ENCODE data around the gene C20orf96.

The C20orf96 gene

DNA sequence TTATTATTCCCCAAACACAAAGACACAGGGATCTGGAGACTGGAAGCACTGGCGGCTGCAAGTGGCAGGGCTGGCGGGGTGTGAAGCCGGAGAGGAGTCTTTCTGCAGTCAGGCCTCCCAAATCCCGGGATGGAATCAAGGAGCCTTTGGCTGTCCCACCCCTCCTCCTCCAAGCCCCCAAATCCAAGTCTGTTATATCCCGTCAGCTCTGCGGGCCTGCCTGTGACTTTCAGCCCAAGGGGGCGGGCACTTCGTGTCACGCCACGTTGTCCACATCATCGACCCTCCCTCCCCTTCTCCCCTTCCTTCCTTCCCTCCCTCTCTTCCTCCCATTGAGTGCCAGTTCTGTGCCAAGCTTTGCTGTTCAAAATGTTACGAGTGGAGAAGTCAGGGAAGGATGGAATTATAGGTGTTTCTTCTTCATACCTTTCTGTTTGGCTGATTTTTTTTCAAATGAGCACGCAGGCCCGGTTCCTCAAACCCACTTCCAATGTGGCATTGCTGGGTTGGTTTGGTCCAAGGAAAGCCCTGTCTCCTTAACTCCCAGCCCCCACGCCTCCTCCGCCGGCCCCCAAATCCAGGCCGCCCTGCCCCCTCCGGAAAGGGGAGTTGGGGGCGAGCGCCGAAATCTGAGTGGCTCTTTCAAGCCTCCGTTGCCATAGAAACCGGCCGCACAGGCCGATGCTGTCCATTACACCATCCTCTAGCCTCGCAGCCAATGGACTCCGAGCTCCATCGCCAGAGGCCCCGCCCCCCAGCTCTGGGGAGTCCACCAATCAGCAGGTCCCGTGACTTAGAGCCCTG is 19.5 kb upstream of the C20orf96 start:
- Histone ChIP-seq H3K27me3 (ENCODE audit: control insufficient read depth, insufficient read depth, low read length) (0 out of 2 replicates have a peak, but pooled peaks cover 3% of the 10 kb centered on the region), H3K4me1 (ENCODE audit: control insufficient read depth, insufficient read depth, low read length) (peaks cover 20% of the 10 kb centered on the region), H3K9me3 (ENCODE audit: control insufficient read depth, insufficient read depth, low read depth, low read length) (no peaks in the 10 kb centered on the region), H3K4me3 (ENCODE audit: low read depth, low read length) (peak overlapping the region; percentile 74), H3K36me3 (ENCODE audit: control insufficient read depth, insufficient read depth, low read length) (no peaks in the 10 kb centered on the region), H3K27ac (ENCODE audit: low read depth, low read length) (peak overlapping the region; percentile 79), H3K9ac (ENCODE audit: low read length) (peak overlapping the region; percentile 84)

GRCh38 chr20:309306-309840 is 18.8 kb upstream of the C20orf96 start:
- peaks cover 20% of the 10 kb centered on the region for H3K4me1 ChIP-seq (ENCODE audit: control insufficient read depth, insufficient read depth, low read length)
- peak overlapping the region; percentile 74 for H3K4me3 ChIP-seq (ENCODE audit: low read depth, low read length)
- H3K36me3 ChIP-seq (ENCODE audit: control insufficient read depth, insufficient read depth, low read length) = no peaks in the 10 kb centered on the region
- H3K27me3 ChIP-seq (ENCODE audit: control insufficient read depth, insufficient read depth, low read length) = 0 out of 2 replicates have a peak, but pooled peaks cover 3% of the 10 kb centered on the region
- peak overlapping the region; percentile 84 for H3K9ac ChIP-seq (ENCODE audit: low read length)
- no peaks in the 10 kb centered on the region for H3K9me3 ChIP-seq (ENCODE audit: control insufficient read depth, insufficient read depth, low read depth, low read length)
- peak overlapping the region; percentile 79; the same call in 1 of the 2 replicates for H3K27ac ChIP-seq (ENCODE audit: low read depth, low read length)

- H3K4me3 ChIP-seq (ENCODE audit: low read depth, low read length) = no peak overlapping the region
- 0 out of 2 replicates have a peak, but pooled peaks cover 5% of the 10 kb centered on the region for H3K27me3 ChIP-seq (ENCODE audit: control insufficient read depth, insufficient read depth, low read length)
- H3K27ac ChIP-seq (ENCODE audit: low read depth, low read length) = no peak overlapping the region
- H3K9me3 ChIP-seq (ENCODE audit: control insufficient read depth, insufficient read depth, low read depth, low read length) = peaks cover 3% of the 10 kb centered on the region; the same call in 1 of the 2 replicates
- H3K4me1 ChIP-seq (ENCODE audit: control insufficient read depth, insufficient read depth, low read length) = peaks cover 20% of the 10 kb centered on the region
- H3K9ac ChIP-seq (ENCODE audit: low read length) = no peak overlapping the region
- H3K36me3 ChIP-seq (ENCODE audit: control insufficient read depth, insufficient read depth, low read length) = no peaks in the 10 kb centered on the region
Observed at GRCh38 chr20:308427-309038, 18.0 kb upstream of the C20orf96 start.

DNA sequence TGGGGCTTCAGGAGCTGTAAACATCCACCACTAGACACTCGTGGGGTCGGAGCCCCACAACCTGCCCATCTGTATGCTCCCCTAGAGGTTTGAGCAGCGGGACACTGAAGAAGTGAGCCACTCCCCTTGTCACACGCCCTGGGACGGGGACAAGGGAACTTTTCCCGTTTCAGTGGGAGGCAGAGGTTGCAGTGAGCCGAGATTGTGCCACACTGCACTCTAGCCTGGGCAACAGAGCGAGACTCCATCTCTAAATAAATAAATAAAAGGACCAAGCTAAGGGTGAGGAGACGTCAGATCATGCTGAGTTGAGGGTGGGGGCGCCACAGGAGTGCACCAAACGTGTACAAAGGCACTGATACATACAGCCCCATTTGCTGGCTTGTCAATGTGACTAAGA is 15.2 kb upstream of the C20orf96 start:
- H3K27ac ChIP-seq (ENCODE audit: low read depth, low read length) = no peak overlapping the region
- H3K9me3 ChIP-seq (ENCODE audit: control insufficient read depth, insufficient read depth, low read depth, low read length) = peaks cover 8% of the 10 kb centered on the region

GRCh38 chr20:301886-302848 is 11.6 kb upstream of the C20orf96 start:
- Histone ChIP-seq H3K27ac (ENCODE audit: low read depth, low read length) (no peak overlapping the region), H3K36me3 (ENCODE audit: control insufficient read depth, insufficient read depth, low read length) (no peaks in the 10 kb centered on the region), H3K4me1 (ENCODE audit: control insufficient read depth, insufficient read depth, low read length) (peaks cover 39% of the 10 kb centered on the region), H3K9ac (ENCODE audit: low read length) (no peak overlapping the region), H3K27me3 (ENCODE audit: control insufficient read depth, insufficient read depth, low read length) (peaks cover 12% of the 10 kb centered on the region), H3K9me3 (ENCODE audit: control insufficient read depth, insufficient read depth, low read depth, low read length) (peaks cover 8% of the 10 kb centered on the region), H3K4me3 (ENCODE audit: low read depth, low read length) (no peak overlapping the region; the same call in 1 of the 2 replicates)

More for the DNA sequence above, 15.2 kb upstream of the C20orf96 start:
- no peak overlapping the region for H3K4me3 ChIP-seq (ENCODE audit: low read depth, low read length)
- H3K36me3 ChIP-seq (ENCODE audit: control insufficient read depth, insufficient read depth, low read length) = no peaks in the 10 kb centered on the region
- H3K27me3 ChIP-seq (ENCODE audit: control insufficient read depth, insufficient read depth, low read length) = peaks cover 14% of the 10 kb centered on the region
- H3K4me1 ChIP-seq (ENCODE audit: control insufficient read depth, insufficient read depth, low read length) = peaks cover 40% of the 10 kb centered on the region
- H3K9ac ChIP-seq (ENCODE audit: low read length) = no peak overlapping the region

- Histone ChIP-seq H3K27me3 (ENCODE audit: control insufficient read depth, insufficient read depth, low read length) (peaks cover 25% of the 10 kb centered on the region), H3K36me3 (ENCODE audit: control insufficient read depth, insufficient read depth, low read length) (no peaks in the 10 kb centered on the region), H3K27ac (ENCODE audit: low read depth, low read length) (peak overlapping the region; percentile 38; the same call in 1 of the 2 replicates), H3K4me1 (ENCODE audit: control insufficient read depth, insufficient read depth, low read length) (peaks cover 44% of the 10 kb centered on the region), H3K4me3 (ENCODE audit: low read depth, low read length) (peak overlapping the region; percentile 90), H3K9ac (ENCODE audit: low read length) (peak overlapping the region; percentile 69), H3K9me3 (ENCODE audit: control insufficient read depth, insufficient read depth, low read depth, low read length) (peaks cover 8% of the 10 kb centered on the region)
Observed at GRCh38 chr20:300345-300990, 9.9 kb upstream of the C20orf96 start.

DNA sequence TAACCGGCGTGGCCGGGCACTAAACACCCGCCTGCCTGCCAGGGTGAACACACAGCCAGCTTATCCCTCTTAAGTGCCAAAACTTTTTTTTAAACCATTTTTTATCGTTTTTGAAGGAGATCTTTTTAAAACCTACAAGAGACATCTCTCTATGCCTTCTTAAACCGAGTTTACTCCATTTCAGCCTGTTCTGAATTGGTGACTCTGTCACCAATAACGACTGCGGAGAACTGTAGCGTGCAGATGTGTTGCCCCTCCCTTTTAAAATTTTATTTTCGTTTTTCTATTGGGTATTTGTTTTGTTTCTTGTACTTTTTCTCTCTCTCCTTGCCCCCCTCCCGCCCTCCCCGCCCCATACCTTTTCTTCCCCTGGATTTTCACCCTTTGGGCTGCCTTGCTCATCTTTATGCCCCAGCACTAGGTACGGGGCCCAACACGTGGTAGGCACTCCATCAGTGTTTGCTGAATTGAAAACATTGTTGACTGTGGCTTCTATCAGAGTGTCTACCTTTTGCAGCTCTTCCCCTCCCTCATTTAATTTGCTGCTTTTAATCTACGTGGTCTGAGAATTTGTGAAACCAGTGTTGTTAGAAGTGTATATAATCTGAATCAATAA is 8.3 kb upstream of the C20orf96 start:
- Histone ChIP-seq H3K36me3 (ENCODE audit: control insufficient read depth, insufficient read depth, low read length) (no peaks in the 10 kb centered on the region), H3K4me1 (ENCODE audit: control insufficient read depth, insufficient read depth, low read length) (peaks cover 44% of the 10 kb centered on the region)

GRCh38 chr20:297925-298775 is 7.6 kb upstream of the C20orf96 start:
- Histone ChIP-seq H3K27ac (ENCODE audit: low read depth, low read length) (peak overlapping the region; percentile 92; the same call in 1 of the 2 replicates), H3K4me3 (ENCODE audit: low read depth, low read length) (peak overlapping the region; percentile 90), H3K36me3 (ENCODE audit: control insufficient read depth, insufficient read depth, low read length) (no peaks in the 10 kb centered on the region), H3K9me3 (ENCODE audit: control insufficient read depth, insufficient read depth, low read depth, low read length) (peaks cover 5% of the 10 kb centered on the region), H3K4me1 (ENCODE audit: control insufficient read depth, insufficient read depth, low read length) (peaks cover 44% of the 10 kb centered on the region), H3K9ac (ENCODE audit: low read length) (peak overlapping the region; percentile 93), H3K27me3 (ENCODE audit: control insufficient read depth, insufficient read depth, low read length) (peaks cover 36% of the 10 kb centered on the region)

More for the DNA sequence above, 8.3 kb upstream of the C20orf96 start:
- Histone ChIP-seq H3K27me3 (ENCODE audit: control insufficient read depth, insufficient read depth, low read length) (peaks cover 37% of the 10 kb centered on the region), H3K4me3 (ENCODE audit: low read depth, low read length) (peak overlapping the region; percentile 90), H3K9me3 (ENCODE audit: control insufficient read depth, insufficient read depth, low read depth, low read length) (peaks cover 8% of the 10 kb centered on the region), H3K27ac (ENCODE audit: low read depth, low read length) (no peak overlapping the region), H3K9ac (ENCODE audit: low read length) (peak overlapping the region; percentile 93)

GRCh38 chr20:297098-297924 is 6.8 kb upstream of the C20orf96 start, which contains the start of gene ZCCHC3:
Gene ZCCHC3 (plus strand): TSS chr20:297570. CDS start chr20:297587, 17 bp downstream.
- H3K27me3 ChIP-seq (ENCODE audit: control insufficient read depth, insufficient read depth, low read length) = peaks cover 32% of the 10 kb centered on the region
- peak within 1 kb of the TSS; percentile 93 for H3K9ac ChIP-seq (ENCODE audit: low read length)
- H3K27ac ChIP-seq (ENCODE audit: low read depth, low read length) = peak within 1 kb of the TSS; percentile 92
- H3K4me3 ChIP-seq (ENCODE audit: low read depth, low read length) = peak within 1 kb of the TSS; percentile 90
- no peaks in the 10 kb centered on the region for H3K36me3 ChIP-seq (ENCODE audit: control insufficient read depth, insufficient read depth, low read length)
- peaks cover 38% of the 10 kb centered on the region for H3K4me1 ChIP-seq (ENCODE audit: control insufficient read depth, insufficient read depth, low read length)
- no peaks in the 10 kb centered on the region for H3K9me3 ChIP-seq (ENCODE audit: control insufficient read depth, insufficient read depth, low read depth, low read length)

Data from HUES6 (cell line).